Suppressor macrophage treated with lipopolysaccharide for 4 hours (primary cell): ENCODE measurements around the gene CCBE1.
"Not testable (repeated sequence)": the region's sequence is repeated elsewhere in the genome, so short reads cannot be mapped to it uniquely, and the experiment has no call there.

Experiments used
- DNase-seq: peaks from one replicate; pipeline ENCODE4 v3.0.0-alpha.2; 2020

The CCBE1 gene

DNA sequence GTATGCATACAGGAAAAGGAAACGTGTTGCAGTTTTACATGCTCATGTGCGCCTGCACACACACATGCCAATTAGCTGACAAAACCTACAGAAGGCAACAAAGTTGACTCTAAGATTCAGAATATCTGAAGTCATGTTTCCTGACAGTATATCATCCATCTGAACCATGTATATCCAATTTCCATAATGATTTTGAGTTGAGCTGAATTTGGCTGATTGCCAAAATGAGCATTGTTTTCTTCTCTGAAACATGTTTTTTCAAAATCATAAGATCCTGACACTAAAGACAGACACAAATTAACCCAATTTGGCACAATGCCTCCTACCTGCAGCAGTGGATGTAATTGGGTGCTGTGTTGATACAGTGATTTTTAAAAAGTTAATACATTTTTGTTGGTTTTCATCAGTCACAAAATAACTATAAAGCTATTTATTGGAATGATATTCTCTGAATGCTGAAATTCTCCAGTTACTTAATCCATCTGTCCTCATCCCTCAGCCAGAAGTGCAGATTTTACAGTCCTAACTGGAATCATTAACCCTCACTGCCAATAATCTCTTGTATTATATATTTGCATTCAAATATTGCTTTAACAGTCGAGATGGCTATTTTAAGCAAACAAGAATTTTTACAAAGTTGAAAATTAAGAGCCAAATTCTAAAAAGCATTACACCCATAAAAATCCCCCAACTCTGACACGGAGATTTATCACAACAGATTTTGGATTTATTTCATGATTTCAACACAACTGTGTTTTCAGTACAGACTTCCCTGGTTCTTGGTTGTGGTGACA lies 176.5 kb downstream of the CCBE1 start:
- DNase-seq = no peak

DNA sequence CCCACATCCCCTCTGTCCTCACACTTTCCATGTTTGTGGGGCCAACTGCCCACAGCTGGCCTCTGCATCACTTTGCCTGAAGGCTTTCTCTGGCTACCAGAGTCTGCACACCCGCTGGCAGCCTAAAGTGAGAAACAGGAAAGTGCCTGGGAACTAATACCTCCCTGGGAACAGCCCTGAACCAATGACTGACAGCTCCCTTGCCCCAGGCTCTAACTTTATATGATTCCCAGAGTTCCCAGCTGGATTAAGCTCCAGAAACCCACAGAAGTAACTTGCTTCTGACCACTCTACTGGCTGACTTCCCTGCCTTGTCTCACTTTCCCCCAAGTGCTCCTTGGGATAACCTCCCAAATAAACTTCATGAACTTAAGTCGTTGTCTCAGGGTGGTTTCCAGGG lies 178.5 kb downstream of the CCBE1 start:
- no peak for DNase-seq

DNA sequence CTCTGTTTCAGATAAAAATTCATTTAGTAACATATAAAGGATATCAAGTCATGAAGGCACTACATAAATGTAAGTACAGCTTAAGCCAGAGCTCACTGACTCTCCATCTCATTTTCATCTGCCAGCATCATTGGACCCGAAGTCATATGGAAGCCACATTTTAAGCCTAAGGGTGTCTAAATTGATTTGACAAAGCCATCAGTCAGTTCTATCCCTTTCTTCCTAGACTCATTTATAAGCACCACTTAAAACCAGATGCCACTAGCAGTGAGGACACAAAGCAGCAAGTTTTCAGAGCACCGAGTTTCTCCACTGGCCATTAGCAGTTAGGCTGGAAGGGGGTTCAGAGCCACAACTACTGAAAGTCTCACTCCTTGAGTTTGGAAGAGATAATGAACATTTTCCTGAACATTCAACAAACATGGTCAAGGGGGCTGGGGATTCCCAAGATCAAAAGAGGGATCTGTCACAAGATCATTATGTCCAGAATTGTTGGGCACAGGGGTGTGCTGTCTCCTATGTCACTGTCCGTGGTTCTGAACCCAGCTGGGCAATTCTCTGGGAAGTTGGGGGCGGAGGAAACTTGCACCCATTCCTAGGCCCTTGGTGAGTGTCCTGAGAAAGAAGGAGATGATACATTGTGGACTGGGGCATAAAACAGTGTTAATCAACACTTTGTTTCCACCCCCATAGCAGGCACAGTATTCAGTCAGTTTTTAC lies 179.6 kb downstream of the CCBE1 start:
- DNase-seq = no peak

DNA sequence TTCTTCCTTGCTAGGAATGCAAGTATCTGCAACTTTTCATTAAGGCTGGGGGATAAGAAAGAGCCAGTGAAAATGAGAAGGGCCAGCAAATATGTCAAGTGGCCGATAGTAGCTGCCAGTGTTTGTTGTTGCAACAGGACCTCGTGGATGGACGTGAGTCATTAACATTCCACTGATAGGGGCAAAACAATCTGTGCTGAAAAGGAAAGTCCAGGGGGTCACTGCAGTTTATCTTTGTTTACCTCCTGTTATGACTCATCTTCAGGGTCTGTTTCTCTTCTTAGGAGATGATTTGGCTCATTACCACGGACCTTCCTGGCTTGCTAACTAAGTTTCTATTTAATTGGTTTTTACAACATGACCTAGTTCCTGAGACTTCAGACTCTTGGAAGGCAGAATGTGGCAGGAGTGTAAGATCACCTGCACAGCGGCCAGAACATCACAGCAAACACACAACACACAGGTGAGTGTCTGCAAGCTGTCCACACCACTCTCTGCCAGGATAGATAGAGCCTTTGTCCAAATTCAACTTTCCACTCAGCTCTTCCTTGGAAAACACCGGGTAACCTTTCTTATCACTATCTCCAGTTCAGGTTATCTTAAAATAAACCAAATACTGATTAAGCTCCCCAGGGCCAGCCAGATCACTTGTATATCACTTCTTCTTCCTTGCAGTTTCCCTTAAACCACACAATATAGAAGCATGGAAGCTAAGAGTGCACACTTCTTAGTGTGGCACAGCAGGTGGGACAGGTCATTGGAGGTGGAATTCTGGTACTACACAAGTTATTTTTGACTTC lies 180.7 kb downstream of the CCBE1 start:
- no peak for DNase-seq

DNA sequence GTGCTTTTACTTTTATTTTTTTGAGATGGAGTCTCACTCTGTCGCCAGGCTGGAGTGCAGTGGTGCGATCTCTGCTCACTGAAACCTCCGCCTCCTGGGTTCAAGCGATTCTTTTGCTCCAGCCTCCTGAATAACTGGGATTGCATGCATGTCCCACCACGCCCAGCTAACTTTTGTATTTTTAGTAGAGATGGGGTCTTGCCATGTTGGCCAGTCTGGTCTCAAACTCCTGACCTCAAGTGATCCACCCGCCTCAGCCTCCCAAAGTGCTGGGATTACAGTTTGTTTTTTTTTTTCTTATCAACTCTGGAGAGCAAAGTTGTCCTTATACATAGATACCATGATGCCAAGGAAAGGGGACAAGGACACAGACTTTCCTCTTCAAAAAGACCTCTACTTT lies 181.3 kb downstream of the CCBE1 start:
- not testable (repeated sequence) for DNase-seq

DNA sequence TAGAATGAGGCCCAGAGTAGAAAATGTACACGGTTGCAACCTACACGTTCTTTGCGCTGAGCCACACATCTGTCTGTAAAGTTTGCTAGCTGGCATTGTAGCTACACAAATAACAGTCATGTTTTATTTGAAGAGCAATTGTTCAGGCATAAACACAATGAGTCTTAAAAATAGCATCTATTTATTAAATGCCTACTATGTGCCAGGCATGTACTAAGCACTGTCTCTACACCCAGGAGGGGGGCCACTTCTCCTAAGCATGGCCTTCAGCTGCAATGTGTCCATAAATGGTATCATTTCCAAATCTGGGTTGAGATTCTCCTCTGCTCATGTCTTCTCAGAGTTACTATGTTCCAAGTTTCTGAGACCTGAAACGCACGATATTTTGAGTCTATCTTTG lies 182.1 kb downstream of the CCBE1 start:
- DNase-seq = no peak

DNA sequence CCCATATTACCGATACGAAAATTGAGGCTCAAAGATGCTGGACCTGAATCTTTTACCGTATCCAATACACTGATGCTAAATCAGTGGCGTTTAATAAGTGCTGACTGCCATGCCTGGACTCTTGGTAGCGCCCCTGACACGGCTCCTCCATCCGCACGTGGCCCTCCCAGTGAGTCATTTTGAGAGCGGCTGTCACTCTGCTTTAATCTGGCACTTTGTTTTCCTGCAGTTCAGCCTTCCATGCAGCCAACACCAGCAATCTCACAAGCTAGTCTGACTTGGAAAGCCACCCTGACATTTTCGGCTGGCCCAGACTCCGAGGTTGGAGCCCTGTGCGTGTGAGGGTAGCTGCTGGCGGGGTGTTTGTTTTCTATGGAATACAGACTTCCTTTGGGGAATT lies 183.0 kb downstream of the CCBE1 start:
- DNase-seq = no peak

DNA sequence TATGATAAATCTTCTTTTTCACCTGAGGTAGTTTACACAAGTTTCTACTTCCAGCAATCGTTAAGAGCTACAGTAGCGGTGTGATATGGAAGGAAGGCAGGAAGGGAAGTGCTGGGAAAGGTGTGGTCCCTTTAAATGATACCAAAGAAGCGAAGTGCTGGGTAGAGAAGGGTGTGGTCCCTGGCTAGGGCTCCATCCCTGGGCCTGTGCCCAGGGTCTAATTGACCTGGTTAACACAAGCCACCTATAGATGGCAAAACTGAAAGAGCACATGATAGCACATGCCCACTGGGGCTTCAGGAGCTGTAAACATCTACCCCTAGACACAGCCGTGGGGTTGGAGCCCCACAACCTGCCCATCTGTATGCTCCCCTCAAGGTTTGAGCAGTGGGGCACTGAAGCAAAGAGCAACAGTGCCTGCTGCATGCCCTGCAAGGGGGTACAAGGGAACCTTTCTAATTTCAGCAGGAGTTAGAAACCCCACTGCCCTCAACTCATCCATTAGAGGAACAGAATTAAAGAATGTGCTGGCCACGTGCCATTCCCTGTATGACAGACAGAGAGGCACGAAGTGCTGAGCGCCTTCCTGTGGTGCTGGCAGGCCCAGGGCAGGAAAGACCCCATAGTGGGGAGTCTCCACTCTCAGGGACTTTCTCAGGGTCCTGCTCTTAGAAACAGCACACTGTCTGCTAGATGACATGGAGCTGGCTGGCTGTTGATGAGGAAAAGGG lies 185.0 kb downstream of the CCBE1 start:
- no peak for DNase-seq

DNA sequence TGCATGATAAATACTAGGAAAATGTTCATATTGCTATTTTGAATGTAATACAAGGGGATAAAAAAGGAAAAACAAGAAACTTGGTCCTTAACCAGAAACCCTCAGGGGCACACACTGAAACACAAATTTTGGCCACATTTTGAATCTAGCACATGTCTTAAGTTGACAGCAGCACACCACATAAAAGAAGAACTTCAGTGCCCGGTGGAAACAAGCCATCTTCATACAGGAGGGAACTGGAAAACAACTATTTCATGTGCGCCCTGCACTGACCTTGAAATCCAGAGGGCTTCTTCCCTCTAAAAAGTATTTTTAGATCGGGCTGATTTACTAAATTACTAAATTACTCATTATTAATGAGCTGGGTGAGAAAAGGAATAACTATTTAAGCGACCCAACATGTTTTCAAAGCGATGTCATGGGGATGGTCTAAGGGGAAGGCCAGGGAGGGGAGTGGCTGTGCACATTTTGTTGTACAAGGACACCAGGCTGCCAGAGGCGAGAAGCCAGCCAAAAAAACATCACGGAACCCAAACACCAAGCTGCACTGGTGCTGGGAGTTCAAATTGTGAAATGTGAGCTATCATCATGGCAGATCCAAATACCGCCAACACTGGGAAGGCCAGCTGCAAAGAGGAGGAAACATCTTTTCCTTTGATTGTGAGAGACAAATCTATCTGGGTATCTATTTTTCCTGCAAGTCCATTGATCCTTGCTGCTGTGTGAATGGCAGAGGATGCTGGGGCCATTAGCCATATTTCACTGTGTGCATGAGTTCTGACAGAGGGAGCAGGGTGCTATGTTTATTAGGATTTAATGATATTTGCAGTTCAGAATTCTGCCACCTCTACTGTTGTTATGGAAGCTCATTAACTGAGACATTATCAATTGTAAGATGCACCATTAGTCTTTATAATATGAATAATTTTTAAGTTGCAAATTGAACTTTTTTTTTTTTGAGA lies 187.5 kb downstream of the CCBE1 start:
- DNase-seq = no peak

DNA sequence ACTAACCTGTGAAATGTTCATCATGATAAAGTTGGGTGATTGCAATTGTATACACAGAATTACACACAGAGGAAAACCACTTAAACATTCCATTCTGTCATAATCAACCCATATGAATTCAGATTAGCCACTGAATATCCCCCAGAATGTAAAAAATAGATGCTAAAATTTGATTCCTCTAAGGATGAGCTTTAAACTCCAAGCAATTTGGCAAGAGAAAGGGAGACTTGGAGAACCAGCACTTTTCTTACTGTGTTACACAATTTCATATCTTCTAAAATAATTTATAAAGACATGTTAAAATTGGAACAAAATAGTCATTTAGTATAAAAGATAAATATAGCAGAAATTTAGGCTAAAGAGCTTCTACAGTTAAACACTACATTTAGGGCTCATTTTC lies 191.9 kb downstream of the CCBE1 start:
- no peak for DNase-seq

DNA sequence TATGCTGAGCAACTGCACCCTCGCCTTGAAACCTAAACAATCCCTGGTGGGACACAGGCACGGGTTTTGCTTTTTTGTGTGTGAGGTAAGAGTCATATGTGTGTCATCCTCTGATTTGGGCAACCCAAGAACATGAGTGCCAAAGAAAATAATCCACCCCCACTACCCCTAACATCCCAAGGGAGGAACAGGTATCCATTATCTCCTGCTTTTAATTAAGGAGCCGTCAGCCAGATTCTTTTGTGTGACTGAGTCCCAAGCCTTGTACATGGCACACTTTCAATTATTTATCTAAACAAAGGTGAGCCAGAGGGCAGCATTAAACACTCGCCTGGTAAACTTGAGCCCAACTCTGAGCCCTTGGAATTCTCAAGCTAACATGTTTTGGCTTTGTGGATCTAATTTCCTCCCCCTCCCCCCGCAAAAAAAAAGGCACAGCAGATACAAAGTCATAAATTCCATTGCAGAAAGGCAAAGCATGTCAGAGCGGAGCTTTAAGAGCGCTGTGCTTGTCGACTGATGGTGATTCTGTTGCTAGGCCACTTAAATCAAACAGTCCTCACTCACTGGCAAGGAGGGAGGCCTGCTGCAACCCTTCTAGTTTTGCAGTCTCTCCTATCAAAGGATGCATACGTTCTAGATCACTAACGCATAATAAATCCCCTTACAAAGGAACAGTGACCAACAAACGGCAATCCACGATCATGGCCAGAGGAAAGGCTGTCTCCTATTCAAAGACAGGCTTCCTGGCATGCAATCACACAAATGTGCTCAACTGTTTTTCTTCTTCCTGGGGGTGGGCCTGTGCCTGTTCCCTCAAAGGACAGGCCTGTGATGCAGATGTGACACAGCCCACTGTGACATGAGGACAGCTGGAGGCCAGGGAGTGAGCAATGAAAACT lies 194.7 kb downstream of the CCBE1 start:
- DNase-seq = no peak

DNA sequence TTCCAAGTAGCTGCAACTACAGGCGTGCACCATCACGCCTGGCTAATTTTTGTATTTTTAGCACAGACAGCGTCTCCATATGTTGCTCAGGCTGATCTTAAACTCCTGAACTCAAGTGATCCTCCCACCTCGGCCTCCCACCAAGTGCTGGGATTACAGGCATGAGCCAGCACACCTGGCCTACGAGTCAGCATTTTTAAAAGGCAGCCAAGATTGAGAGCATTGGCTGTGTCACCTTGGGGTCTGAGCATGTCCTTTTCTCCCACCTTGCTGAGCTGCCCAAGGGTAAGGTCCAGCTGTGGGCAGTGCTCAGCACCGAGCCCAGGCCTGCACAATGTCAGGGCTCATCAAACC lies 195.3 kb downstream of the CCBE1 start:
- no peak for DNase-seq

DNA sequence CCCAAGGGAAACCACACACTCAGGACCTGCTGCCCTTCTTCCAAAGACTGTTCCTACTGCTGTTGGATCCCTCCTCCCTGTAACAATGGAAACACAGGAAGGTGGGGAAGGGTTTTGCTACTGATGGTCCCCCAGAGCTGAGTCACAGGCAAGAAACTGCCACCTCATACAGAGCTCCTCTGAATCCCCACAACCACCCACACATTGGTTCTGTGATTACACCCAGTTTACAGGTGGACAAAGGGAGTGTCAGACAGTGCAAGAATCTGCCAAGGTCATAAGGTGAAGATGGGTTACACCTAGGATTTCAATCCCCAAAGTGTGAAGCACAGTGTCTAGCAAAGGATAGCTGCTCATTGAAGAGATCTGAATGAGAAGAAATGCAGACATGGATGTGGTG lies 196.5 kb downstream of the CCBE1 start:
- DNase-seq = no peak

DNA sequence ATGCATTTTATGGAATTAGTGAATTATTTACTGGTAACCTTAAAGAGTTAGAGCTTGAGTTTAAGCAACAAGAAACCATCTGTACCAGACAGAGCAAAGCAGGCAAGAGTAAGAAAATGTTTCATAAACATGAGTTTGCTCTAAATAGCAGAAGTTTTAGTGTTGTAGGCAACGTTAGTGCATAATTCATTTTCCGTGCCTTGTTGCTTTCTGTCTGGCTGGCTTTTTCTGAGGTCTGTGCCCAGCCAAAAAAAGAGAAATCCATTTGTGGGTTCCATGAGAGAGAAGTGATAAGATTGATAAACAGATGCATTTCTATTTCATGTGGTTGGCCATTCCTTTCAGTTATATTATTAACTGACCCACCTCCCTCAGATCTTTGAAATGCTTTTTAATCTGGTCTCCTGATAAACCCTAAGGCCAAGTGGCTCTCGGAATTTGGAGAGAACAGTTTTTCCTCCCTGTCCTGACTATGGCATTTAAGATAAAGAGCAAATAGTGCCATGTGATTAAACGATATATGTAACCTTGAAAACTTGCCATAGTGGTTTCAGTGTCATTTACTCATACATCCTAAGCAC lies 198.6 kb downstream of the CCBE1 start:
- no peak for DNase-seq

DNA sequence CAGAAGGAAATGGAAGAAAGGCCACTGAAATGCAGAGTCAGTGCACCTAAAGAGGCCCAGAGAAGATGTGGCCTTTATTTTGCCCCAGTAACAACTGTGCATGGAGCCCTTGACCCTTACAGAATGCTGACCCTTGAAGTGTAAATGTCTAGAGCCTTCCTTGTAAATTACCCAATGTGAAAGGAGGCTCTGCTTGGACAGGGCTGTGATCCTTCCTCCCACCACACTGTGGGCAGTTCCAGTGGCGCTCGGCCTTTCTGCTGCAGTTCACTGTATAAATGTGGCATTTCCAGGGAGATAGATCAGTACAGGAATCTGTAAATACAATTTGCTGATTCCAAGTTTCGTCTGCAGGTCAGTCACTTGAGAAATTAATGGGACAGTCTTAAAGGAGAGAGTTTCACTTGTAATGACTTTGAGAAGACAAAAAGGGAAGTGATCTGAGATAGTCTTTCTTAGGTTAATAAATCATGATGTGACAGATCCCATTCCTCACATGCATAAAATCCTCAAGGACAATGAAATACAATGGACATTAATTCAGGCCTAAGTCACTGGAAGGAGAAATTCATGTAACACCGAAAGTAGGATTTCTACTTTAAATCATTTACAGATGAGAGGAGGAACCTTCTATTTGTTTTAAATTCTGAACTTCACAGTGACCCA lies 204.3 kb downstream of the CCBE1 start:
- no peak for DNase-seq

DNA sequence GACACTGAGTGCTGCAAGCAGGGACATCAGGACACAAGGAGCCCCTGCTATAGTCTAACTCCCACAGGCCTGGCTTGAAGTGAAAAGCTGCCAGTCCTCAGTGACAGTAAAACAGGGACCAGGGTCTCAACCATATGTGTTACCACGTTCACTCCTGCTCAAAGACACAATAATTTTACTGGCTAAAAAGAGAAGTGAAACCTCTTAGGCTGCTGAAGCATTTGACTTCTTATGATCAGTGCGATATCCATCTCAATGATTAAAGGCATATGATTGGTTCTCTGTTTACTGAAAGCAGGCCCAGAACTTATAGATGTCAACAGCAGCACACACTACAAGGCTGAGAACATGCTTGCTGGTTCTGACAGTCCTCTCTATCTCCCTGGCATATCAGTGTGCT lies 208.3 kb downstream of the CCBE1 start:
- DNase-seq = no peak

DNA sequence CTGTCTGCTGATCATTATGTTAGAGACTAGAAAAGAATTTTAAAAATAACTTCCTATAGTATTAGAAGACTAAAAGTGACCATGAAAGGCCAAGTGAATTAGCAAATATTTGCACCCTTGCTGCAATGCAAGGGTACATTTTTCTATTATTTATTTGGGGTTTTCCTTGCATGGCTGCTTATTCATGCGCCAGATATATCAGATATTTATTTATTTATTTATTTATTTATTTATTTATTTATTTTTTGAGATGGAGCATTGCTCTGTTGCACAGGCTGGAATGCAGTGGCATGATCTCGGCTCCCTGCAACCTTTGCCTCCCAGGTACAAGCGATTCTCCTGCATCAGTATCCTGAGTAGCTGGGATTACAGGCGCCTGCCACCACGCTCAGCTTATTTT lies 211.8 kb downstream of the CCBE1 start:
- no peak for DNase-seq

DNA sequence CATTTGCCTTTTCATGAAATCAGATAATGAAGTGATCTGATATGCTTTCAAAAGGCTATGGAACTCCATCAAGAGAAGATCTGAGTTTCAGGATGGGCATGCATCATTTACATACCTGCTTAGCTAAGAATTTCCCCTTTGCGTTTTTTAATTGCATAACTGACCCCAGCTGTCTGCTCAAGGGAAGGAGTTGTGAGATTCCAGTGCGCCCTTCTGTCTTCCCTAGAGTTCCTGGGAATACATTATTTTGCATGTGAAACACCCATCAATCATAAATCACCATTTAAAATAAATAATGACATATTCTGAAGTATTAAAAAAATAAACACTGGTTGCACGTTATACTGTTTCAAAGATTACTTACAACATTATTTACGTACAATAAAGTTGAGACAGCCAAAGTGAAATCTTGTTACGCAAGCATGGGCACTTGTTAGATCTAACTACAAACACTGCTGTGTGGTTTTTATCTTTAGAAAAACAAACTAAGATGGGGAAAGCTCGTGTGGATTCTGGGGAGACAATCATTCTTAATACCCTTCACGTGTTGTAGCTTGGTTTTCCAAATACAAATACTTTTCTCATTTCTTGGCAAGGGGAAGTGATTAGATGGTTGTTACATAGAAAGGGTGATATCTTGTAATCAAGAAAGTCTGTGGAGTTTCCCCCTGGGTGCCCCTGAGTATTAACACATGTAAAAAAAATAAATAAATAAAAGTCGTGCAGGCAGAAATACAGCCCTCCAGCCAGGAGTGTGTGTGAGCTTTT lies 212.5 kb downstream of the CCBE1 start:
- DNase-seq = no peak

DNA sequence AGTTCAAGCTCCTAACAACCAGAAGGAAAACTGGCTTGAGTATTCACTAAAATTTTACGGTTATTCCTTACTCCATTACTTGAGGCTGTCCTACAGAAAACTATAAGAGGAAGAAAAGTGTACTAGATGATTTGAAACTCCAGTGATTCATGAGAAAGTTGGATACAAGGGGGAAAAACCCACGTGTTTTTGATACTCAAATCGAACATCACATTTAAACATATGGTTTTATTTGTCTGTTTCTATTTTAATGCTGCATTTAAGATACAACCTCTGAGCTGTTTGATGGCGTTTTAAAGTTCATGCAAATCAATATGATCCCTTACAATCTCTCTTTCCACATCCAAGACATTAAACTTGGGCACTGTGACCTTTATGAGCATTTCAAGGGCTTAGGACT lies 213.1 kb downstream of the CCBE1 start:
- no peak for DNase-seq
